Ishikawa (cell line): Measurements from ENCODE around the gene BEND3.

Source experiments
- CEBPB ChIP-seq: IDR thresholded peaks from 2 replicates; pipeline ENCODE4 v1.6.1; 2012
- CREB1 ChIP-seq: IDR thresholded peaks from 2 replicates; pipeline ENCODE4 v1.6.1; 2012; ENCODE audit warnings: low read depth
- EGR1 ChIP-seq: IDR thresholded peaks from 2 replicates; pipeline ENCODE4 v1.6.1; 2012
- EP300 ChIP-seq: IDR thresholded peaks from 2 replicates; pipeline ENCODE4 v1.6.1; 2012; ENCODE audit warnings: borderline replicate concordance
- FOXM1 ChIP-seq: IDR thresholded peaks from 2 replicates; pipeline ENCODE4 v1.6.1; 2012; ENCODE audit warnings: low read depth, borderline replicate concordance
- NFIC ChIP-seq: IDR thresholded peaks from 2 replicates; pipeline ENCODE4 v1.6.1; 2012
- RAD21 ChIP-seq: IDR thresholded peaks from 2 replicates; pipeline ENCODE4 v1.6.1; 2012; ENCODE audit warnings: low read depth
- TAF1 ChIP-seq: IDR thresholded peaks from 2 replicates; pipeline ENCODE4 v1.6.1; 2012; ENCODE audit warnings: low read depth, mild to moderate bottlenecking
- TCF12 ChIP-seq: IDR thresholded peaks from 2 replicates; pipeline ENCODE4 v1.6.1; 2012; ENCODE audit warnings: low read depth
- TEAD4 ChIP-seq: IDR thresholded peaks from 2 replicates; pipeline ENCODE4 v1.6.1; 2012
- USF1 ChIP-seq: IDR thresholded peaks from 2 replicates; pipeline ENCODE4 v1.6.1; 2012
- YY1 ChIP-seq: IDR thresholded peaks from 2 replicates; pipeline ENCODE4 v1.6.1; 2012; ENCODE audit warnings: low read depth
- ZBTB7A ChIP-seq: IDR thresholded peaks from 2 replicates; pipeline ENCODE4 v1.6.1; 2012; ENCODE audit warnings: low read depth
- TF ChIP-seq, protein P1 (sequence below): IDR thresholded peaks from 2 replicates; pipeline ENCODE4 v1.6.1; 2012; ENCODE audit warnings: low read depth, mild to moderate bottlenecking
- TF ChIP-seq, protein P2 (sequence below): IDR thresholded peaks from 2 replicates; pipeline ENCODE4 v1.6.1; 2012

Gene BEND3

DNA sequence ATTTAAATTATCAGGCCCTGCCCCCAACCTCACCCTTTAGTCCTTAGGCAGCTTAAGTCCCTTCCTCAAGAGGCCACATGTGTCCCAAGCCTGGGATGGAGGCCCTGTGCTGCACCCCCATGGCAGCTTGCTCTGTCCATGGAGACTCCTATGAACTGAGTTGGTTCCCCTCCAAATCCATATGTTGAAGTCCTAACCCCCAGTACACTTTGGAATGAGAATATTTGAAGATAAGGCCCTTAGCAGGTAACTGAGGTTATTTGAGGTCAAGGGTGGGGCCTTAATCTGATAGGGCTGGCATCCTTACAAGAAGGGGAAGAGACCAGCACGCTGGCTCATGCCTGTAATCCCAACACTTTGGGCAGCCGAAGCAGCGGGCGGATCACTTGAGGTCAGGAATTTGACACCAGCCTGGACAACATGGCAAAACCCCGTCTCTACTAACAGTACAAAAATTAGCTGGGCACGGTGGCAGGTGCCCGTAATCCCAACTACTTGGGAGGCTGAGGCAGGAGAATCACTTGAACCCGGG lies 6.7 kb upstream of the BEND3 start:
- TF ChIP-seq EGR1 = no peak
- no peak for TF ChIP-seq ZBTB7A
- no peak for TF ChIP-seq RAD21
- TF ChIP-seq, protein P1, sequence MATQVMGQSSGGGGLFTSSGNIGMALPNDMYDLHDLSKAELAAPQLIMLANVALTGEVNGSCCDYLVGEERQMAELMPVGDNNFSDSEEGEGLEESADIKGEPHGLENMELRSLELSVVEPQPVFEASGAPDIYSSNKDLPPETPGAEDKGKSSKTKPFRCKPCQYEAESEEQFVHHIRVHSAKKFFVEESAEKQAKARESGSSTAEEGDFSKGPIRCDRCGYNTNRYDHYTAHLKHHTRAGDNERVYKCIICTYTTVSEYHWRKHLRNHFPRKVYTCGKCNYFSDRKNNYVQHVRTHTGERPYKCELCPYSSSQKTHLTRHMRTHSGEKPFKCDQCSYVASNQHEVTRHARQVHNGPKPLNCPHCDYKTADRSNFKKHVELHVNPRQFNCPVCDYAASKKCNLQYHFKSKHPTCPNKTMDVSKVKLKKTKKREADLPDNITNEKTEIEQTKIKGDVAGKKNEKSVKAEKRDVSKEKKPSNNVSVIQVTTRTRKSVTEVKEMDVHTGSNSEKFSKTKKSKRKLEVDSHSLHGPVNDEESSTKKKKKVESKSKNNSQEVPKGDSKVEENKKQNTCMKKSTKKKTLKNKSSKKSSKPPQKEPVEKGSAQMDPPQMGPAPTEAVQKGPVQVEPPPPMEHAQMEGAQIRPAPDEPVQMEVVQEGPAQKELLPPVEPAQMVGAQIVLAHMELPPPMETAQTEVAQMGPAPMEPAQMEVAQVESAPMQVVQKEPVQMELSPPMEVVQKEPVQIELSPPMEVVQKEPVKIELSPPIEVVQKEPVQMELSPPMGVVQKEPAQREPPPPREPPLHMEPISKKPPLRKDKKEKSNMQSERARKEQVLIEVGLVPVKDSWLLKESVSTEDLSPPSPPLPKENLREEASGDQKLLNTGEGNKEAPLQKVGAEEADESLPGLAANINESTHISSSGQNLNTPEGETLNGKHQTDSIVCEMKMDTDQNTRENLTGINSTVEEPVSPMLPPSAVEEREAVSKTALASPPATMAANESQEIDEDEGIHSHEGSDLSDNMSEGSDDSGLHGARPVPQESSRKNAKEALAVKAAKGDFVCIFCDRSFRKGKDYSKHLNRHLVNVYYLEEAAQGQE = no peak
- no peak for TF ChIP-seq TEAD4
- no peak for TF ChIP-seq YY1
- no peak for TF ChIP-seq NFIC
- no peak for TF ChIP-seq CEBPB
- TF ChIP-seq TCF12 = no peak
- TF ChIP-seq CREB1 = no peak
- no peak for TF ChIP-seq EP300
- TF ChIP-seq, protein P2, sequence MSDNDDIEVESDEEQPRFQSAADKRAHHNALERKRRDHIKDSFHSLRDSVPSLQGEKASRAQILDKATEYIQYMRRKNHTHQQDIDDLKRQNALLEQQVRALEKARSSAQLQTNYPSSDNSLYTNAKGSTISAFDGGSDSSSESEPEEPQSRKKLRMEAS = no peak
- no peak for TF ChIP-seq TAF1
- TF ChIP-seq USF1 = no peak
- TF ChIP-seq FOXM1 = no peak

DNA sequence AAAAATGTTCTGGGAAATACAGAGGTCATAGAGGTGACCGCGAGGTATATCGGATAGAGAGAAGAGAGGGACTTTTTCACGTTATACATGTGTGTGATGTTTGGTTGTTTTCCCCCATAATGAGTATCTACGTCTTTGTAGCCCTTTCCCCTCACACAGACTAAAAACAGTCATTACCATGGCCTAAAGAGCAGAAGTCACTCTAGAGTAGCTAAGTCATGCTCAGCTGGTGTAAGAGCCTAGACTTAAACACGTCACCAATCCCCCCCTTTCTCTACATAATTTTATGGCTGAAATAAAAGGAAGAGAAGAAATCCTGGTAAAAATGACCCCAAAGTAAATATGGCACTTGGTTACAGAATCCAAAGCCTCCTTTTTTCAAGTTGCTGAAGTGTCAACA lies 6.0 kb upstream of the BEND3 start:
- no peak for TF ChIP-seq USF1
- no peak for TF ChIP-seq NFIC
- no peak for TF ChIP-seq YY1
- TF ChIP-seq ZBTB7A = no peak
- TF ChIP-seq CEBPB = no peak
- TF ChIP-seq TEAD4 = no peak
- TF ChIP-seq RAD21 = no peak
- TF ChIP-seq CREB1 = no peak
- TF ChIP-seq FOXM1 = no peak
- TF ChIP-seq EGR1 = no peak
- TF ChIP-seq EP300 = no peak
- no peak for TF ChIP-seq TAF1
- TF ChIP-seq TCF12 = no peak
- TF ChIP-seq, protein P2 = no peak
- TF ChIP-seq, protein P1 = no peak

DNA sequence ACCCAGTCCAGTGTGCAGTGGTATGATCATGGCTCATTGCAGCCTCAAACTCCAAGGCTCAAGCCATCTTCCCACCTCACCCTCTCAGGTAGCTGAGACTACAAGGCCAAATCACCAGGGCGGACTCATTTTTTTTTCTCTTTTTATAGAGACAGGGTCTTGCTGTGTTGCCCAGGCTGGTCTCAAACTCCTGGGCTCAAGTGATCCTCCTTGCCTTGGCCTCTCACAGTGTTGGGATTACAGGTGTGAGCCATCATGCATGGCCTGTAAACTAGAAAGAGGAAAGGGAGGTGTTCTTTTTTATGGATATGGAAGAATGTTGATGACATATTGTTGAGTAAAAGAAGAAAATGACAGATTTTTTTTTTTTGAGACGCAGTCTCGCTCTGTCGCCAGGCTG lies 5.1 kb upstream of the BEND3 start:
- TF ChIP-seq EP300 (no peak), TCF12 (no peak), TAF1 (no peak), EGR1 (no peak), NFIC (no peak), CREB1 (no peak), TEAD4 (no peak), USF1 (no peak), ZBTB7A (no peak)

DNA sequence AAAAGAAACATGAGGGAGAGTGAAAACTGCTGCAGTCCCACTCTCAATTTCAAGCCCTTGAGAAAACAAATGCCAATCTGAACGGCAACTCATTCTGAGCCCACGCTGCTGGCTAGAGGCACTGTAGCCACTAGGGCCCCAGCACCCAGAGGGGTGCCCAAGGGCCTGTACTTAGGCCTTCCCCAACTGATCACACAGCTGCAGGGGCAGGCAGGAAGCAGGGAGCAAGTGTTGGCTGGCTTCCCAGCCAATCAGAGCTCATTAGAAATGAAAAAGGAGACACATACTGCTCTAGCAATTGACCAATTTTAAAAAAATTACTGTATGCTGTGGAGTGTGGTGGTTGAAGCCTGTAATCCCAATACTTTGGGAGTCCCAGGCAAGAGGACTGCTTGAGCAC lies 3.7 kb upstream of the BEND3 start:
- TF ChIP-seq YY1 = no peak
- TF ChIP-seq NFIC = peak; percentile 59; the same call in 1 of the 2 replicates

GRCh38 chr6:107116931-107117330 lies 1.6 kb upstream of the BEND3 start:
- TF ChIP-seq USF1 = no peak
- TF ChIP-seq, protein P1 = no peak
- TF ChIP-seq TCF12 = no peak
